EL (cell line): ENCODE measurements around the gene ARAP2.

ENCODE experiments used
- DNase-seq: peaks from one replicate; pipeline ENCODE4 v3.0.0-alpha.2; 2016

Gene ARAP2

GRCh38 chr4:36177946-36178345 is 66.4 kb downstream of the ARAP2 start:
- no peak for DNase-seq

GRCh38 chr4:36174570-36174969 is 69.7 kb downstream of the ARAP2 start:
- DNase-seq = no peak

- no peak for DNase-seq
Measured at GRCh38 chr4:36173905-36174304, 70.4 kb downstream of the ARAP2 start.

GRCh38 chr4:36172656-36173055 is 71.7 kb downstream of the ARAP2 start:
- DNase-seq = no peak

GRCh38 chr4:36168127-36168878 is 76.0 kb downstream of the ARAP2 start:
- DNase-seq = no peak

GRCh38 chr4:36165631-36166005 is 78.7 kb downstream of the ARAP2 start:
- no peak for DNase-seq

GRCh38 chr4:36164900-36165630 is 79.2 kb downstream of the ARAP2 start:
- no peak for DNase-seq

GRCh38 chr4:36163198-36163597 is 81.1 kb downstream of the ARAP2 start:
- DNase-seq = no peak

- DNase-seq = no peak
Measured at GRCh38 chr4:36159208-36159607, 85.1 kb downstream of the ARAP2 start.

- DNase-seq = no peak
Measured at GRCh38 chr4:36152735-36153134, 91.6 kb downstream of the ARAP2 start.

- no peak for DNase-seq
Measured at GRCh38 chr4:36142504-36142903, 101.8 kb downstream of the ARAP2 start.

- no peak for DNase-seq
Measured at GRCh38 chr4:36141186-36141585, 103.1 kb downstream of the ARAP2 start.

GRCh38 chr4:36140421-36140820 is 103.9 kb downstream of the ARAP2 start:
- no peak for DNase-seq

- DNase-seq = no peak
Measured at GRCh38 chr4:36138220-36138619, 106.1 kb downstream of the ARAP2 start.

- no peak for DNase-seq
Measured at GRCh38 chr4:36137336-36137735, 107.0 kb downstream of the ARAP2 start.

- DNase-seq = no peak
Measured at GRCh38 chr4:36133658-36134057, 110.7 kb downstream of the ARAP2 start.

- DNase-seq = no peak
Measured at GRCh38 chr4:36133086-36133485, 111.2 kb downstream of the ARAP2 start.

- no peak for DNase-seq
Measured at GRCh38 chr4:36130641-36131040, 113.7 kb downstream of the ARAP2 start.

- DNase-seq = no peak
Measured at GRCh38 chr4:36128689-36129088, 115.6 kb downstream of the ARAP2 start.

- no peak for DNase-seq
Measured at GRCh38 chr4:36123906-36124305, 120.4 kb downstream of the ARAP2 start.

GRCh38 chr4:36115312-36115711 is 129.0 kb downstream of the ARAP2 start:
- no peak for DNase-seq

- DNase-seq = no peak
Measured at GRCh38 chr4:36111172-36111571, 133.1 kb downstream of the ARAP2 start.

GRCh38 chr4:36099509-36099908 is 144.8 kb downstream of the ARAP2 start:
- DNase-seq = no peak

GRCh38 chr4:36094995-36095394 is 149.3 kb downstream of the ARAP2 start:
- no peak for DNase-seq

GRCh38 chr4:36091997-36092396 is 152.3 kb downstream of the ARAP2 start:
- DNase-seq = no peak
